KBM-7 (cell line): ENCODE results near the gene KCTD16.

ENCODE experiments used
- DNase-seq: peaks from one replicate; pipeline ENCODE4 v3.0.0-alpha.2; 2015
- in situ Hi-C: fragments of 300-500 bp; cut with MboI; formaldehyde crosslinking; loops from 2 replicates; pipeline ENCODE4 v1.14.3; 2020; ENCODE audit warnings: low sequenced_read_pairs, low pct_unique_long_range_greater_than_20kb, mixed read lengths

The KCTD16 gene

GRCh38 chr5:144315994-144316634 is 145.4 kb downstream of the KCTD16 start:
- in situ Hi-C loops, result no loop called here
- no peak for DNase-seq

- DNase-seq, result no peak
- in situ Hi-C loops, result no loop called here
Measured at GRCh38 chr5:144318011-144318410, 147.3 kb downstream of the KCTD16 start.

- in situ Hi-C loops, result no loop called here
- no peak for DNase-seq
Measured at GRCh38 chr5:144318460-144318859, 147.8 kb downstream of the KCTD16 start.

GRCh38 chr5:144323181-144323580 is 152.5 kb downstream of the KCTD16 start:
- no peak for DNase-seq
- in situ Hi-C loops, result no loop called here

GRCh38 chr5:144325532-144325931 is 154.9 kb downstream of the KCTD16 start:
- no peak for DNase-seq
- in situ Hi-C loops, result no loop called here

GRCh38 chr5:144328494-144328893 is 157.8 kb downstream of the KCTD16 start:
- in situ Hi-C loops, result no loop called here
- no peak for DNase-seq

- in situ Hi-C loops, result no loop called here
- DNase-seq, result no peak
Measured at GRCh38 chr5:144328980-144329379, 158.3 kb downstream of the KCTD16 start.

GRCh38 chr5:144329681-144330080 is 159.0 kb downstream of the KCTD16 start:
- in situ Hi-C loops, result no loop called here

GRCh38 chr5:144331361-144331760 is 160.7 kb downstream of the KCTD16 start:
- no peak for DNase-seq
- in situ Hi-C loops, result no loop called here

More at GRCh38 chr5:144329681-144330080, 159.0 kb downstream of the KCTD16 start:
- DNase-seq, result no peak

- no peak for DNase-seq
- in situ Hi-C loops, result no loop called here
Measured at GRCh38 chr5:144332265-144332664, 161.6 kb downstream of the KCTD16 start.

- in situ Hi-C loops, result no loop called here
- DNase-seq, result no peak
Measured at GRCh38 chr5:144333336-144333920, 162.8 kb downstream of the KCTD16 start.

GRCh38 chr5:144335561-144335960 is 164.9 kb downstream of the KCTD16 start:
- in situ Hi-C loops, result no loop called here
- DNase-seq, result no peak

- in situ Hi-C loops, result no loop called here
- DNase-seq, result no peak
Measured at GRCh38 chr5:144336191-144336961, 165.7 kb downstream of the KCTD16 start.

GRCh38 chr5:144352330-144352729 is 181.7 kb downstream of the KCTD16 start:
- in situ Hi-C loops, result no loop called here
- no peak for DNase-seq

- DNase-seq, result no peak
- in situ Hi-C loops, result no loop called here
Measured at GRCh38 chr5:144352732-144353317, 182.2 kb downstream of the KCTD16 start.

- no peak for DNase-seq
- in situ Hi-C loops, result no loop called here
Measured at GRCh38 chr5:144356489-144356888, 185.8 kb downstream of the KCTD16 start.

- in situ Hi-C loops, result no loop called here
- no peak for DNase-seq
Measured at GRCh38 chr5:144361406-144361805, 190.7 kb downstream of the KCTD16 start.

GRCh38 chr5:144365885-144366284 is 195.2 kb downstream of the KCTD16 start:
- DNase-seq, result no peak
- in situ Hi-C loops, result no loop called here

GRCh38 chr5:144367991-144368390 is 197.3 kb downstream of the KCTD16 start:
- DNase-seq, result no peak
- in situ Hi-C loops, result no loop called here

GRCh38 chr5:144368556-144368955 is 197.9 kb downstream of the KCTD16 start:
- DNase-seq, result no peak
- in situ Hi-C loops, result no loop called here
